GM12878 (cell line): ENCODE results near the gene SLC6A17. TPM values are rescaled to one million over a fixed set of nuclear protein-coding genes. Genes with fewer than 3 reads are reported as not detected.

Experiments
- ATAC-seq: fragments of 200-7000 bp; cut with Tn5 transposase; 3 replicates; pipeline ENCODE4 v1.9.1; 2020; ENCODE audit warnings: mild to moderate bottlenecking, moderate library complexity
- BruUV-seq: library from RNA; stranded (reverse); fragments of 400-500 nt; replicated peaks from 2 replicates; lab custom pipeline; 2021; lab: Mats Ljungman, UMichigan
- CTCF ChIA-PET: fragments of 300-600 bp; sonication (Branson Sonifier 250); formaldehyde crosslinking; extraction: SDS; loops from one replicate; lab custom pipeline; 2021; ENCODE audit warnings: inconsistent platforms; lab: Yijun Ruan, JAX
- POLR2A ChIA-PET: fragments of 350-600 bp; formaldehyde crosslinking; extraction: SDS; loops from one replicate; lab custom pipeline; 2021; ENCODE audit warnings: inconsistent platforms; lab: Charles Lee
- RAD21 ChIA-PET: fragments of 300-600 bp; sonication (Branson Sonifier 250); formaldehyde crosslinking; loops from one replicate; lab custom pipeline; 2023; ENCODE audit warnings: antibody characterized with exemption; ENCODE audit not compliant: unreplicated experiment; lab: Charles Lee
- SMC1A ChIA-PET: fragments of 300-600 bp; sonication (Branson Sonifier 250); formaldehyde crosslinking; loops from one replicate; lab custom pipeline; 2023; ENCODE audit not compliant: unreplicated experiment, uncharacterized antibody; lab: Charles Lee
- DNase-seq: peaks from one replicate; pipeline ENCODE4 v3.0.0-alpha.2; 2011; ENCODE audit warnings: low read depth, low spot score
- FAIRE-seq: peaks from 3 replicates; lab custom pipeline; 2011; peaks lifted over from hg19 to GRCh38; lab: Jason Lieb, UNC
- H2AFZ ChIP-seq: 2 replicates; pipeline ENCODE4 v1.6.0; 2011; ENCODE audit warnings: low read depth, low read length, control low read depth; ENCODE audit not compliant: control insufficient read depth
- H3K27ac ChIP-seq: 2 replicates; pipeline ENCODE4 v1.5.1; 2011; ENCODE audit warnings: control low read depth; ENCODE audit not compliant: control insufficient read depth, insufficient read depth
- H3K27me3 ChIP-seq, 2 experiments: replicated peaks in 1 of 2; 2 replicates each; pipeline versions ENCODE4 v1.6.0 to v1.6.1; 2011; ENCODE audit warnings: low read length in 1 of 2; ENCODE audit not compliant: control insufficient read depth in 2 of 2, insufficient read depth in 2 of 2
- H3K36me3 ChIP-seq, 2 experiments: 2 replicates each; pipeline ENCODE4 v1.5.1; 2011; ENCODE audit warnings: low read length in 1 of 2; ENCODE audit not compliant: control insufficient read depth in 2 of 2, insufficient read depth in 2 of 2
- H3K4me1 ChIP-seq: 2 replicates; pipeline ENCODE4 v1.6.1; 2011; ENCODE audit warnings: mild to moderate bottlenecking, low read length, moderate library complexity, mixed read lengths; ENCODE audit not compliant: control insufficient read depth, insufficient read depth
- H3K4me2 ChIP-seq: 2 replicates; pipeline ENCODE4 v1.6.0; 2011; ENCODE audit warnings: control low read depth; ENCODE audit not compliant: control insufficient read depth, insufficient read depth
- H3K4me3 ChIP-seq: fragments of 200-600 bp; sonication (generic); 2 replicates; pipeline ENCODE4 v1.5.1; 2016
- H3K79me2 ChIP-seq: 2 replicates; pipeline ENCODE4 v1.6.0; 2011; ENCODE audit warnings: low read length; ENCODE audit not compliant: control insufficient read depth, insufficient read depth
- H3K9ac ChIP-seq: 2 replicates; pipeline ENCODE4 v1.8.0; 2011; ENCODE audit warnings: low read length, control low read depth, mixed read lengths; ENCODE audit not compliant: control insufficient read depth, insufficient read depth
- H3K9me3 ChIP-seq: replicated peaks from 3 replicates; pipeline ENCODE4 v1.5.1; 2011; ENCODE audit warnings: mild to moderate bottlenecking, low read length; ENCODE audit not compliant: control insufficient read depth, insufficient read depth
- H4K20me1 ChIP-seq: 2 replicates; pipeline ENCODE4 v1.6.0; 2011; ENCODE audit not compliant: control insufficient read depth, insufficient read depth
- BCL11A ChIP-seq: IDR thresholded peaks from 2 replicates; pipeline ENCODE4 v1.6.1; 2011; ENCODE audit warnings: low read depth, low read length
- CBX3 ChIP-seq: fragments of 200-600 bp; sonication (generic); IDR thresholded peaks from 2 replicates; pipeline ENCODE4 v1.6.1; 2016; ENCODE audit warnings: low read depth, borderline replicate concordance
- CBX5 ChIP-seq: sonication (generic); IDR thresholded peaks from 2 replicates; pipeline ENCODE4 v1.6.1; 2016; ENCODE audit warnings: low read depth, moderate library complexity, mild to moderate bottlenecking, inconsistent platforms
- CHD1 ChIP-seq: IDR thresholded peaks from 2 replicates; pipeline ENCODE4 v1.6.1; 2012; ENCODE audit warnings: low read depth, low read length, improper control_type of control experiment
- E2F8 ChIP-seq: fragments of 450-650 bp; IDR thresholded peaks from 2 replicates; pipeline ENCODE4 v1.6.1; 2018; ENCODE audit warnings: mild to moderate bottlenecking, low read depth, moderate library complexity; ENCODE audit not compliant: partially characterized antibody
- IRF3 ChIP-seq: fragments of 450-650 bp; IDR thresholded peaks from 2 replicates; pipeline ENCODE4 v1.6.1; 2014; ENCODE audit warnings: mild to moderate bottlenecking
- JUNB ChIP-seq: IDR thresholded peaks from 2 replicates; pipeline ENCODE4 v1.6.1; 2016; ENCODE audit warnings: antibody characterized with exemption, mild to moderate bottlenecking
- KLF5 ChIP-seq: fragments of 450-650 bp; IDR thresholded peaks from 2 replicates; pipeline ENCODE4 v1.6.1; 2014; ENCODE audit warnings: mild to moderate bottlenecking; ENCODE audit not compliant: partially characterized antibody
- MXI1 ChIP-seq: fragments of 150-350 bp; IDR thresholded peaks from 2 replicates; pipeline ENCODE4 v1.6.1; 2011; ENCODE audit warnings: low read depth, mild to moderate bottlenecking, inconsistent platforms, low read length, improper control_type of control experiment
- PAX5 ChIP-seq: IDR thresholded peaks from 2 replicates; pipeline ENCODE4 v1.6.1; 2011; ENCODE audit warnings: low read depth, low read length, borderline replicate concordance
- PBX3 ChIP-seq: IDR thresholded peaks from 2 replicates; pipeline ENCODE4 v1.6.1; 2011; ENCODE audit warnings: mild to moderate bottlenecking, low read depth, low read length, moderate library complexity; ENCODE audit not compliant: insufficient replicate concordance
- SPI1 ChIP-seq: IDR thresholded peaks from 2 replicates; pipeline ENCODE4 v1.6.1; 2011; ENCODE audit warnings: low read depth, mild to moderate bottlenecking, low read length, moderate library complexity, borderline replicate concordance; ENCODE audit not compliant: insufficient read depth
- STAT3 ChIP-seq: IDR thresholded peaks from 2 replicates; pipeline ENCODE4 v1.6.1; 2011; ENCODE audit warnings: low read depth, low read length, improper control_type of control experiment
- USF2 ChIP-seq: IDR thresholded peaks from 2 replicates; pipeline ENCODE4 v1.6.1; 2011; ENCODE audit warnings: low read depth, low read length, improper control_type of control experiment, borderline replicate concordance
- ZNF622 ChIP-seq: fragments of 450-650 bp; IDR thresholded peaks from 2 replicates; pipeline ENCODE4 v1.6.1; 2017; ENCODE audit warnings: mild to moderate bottlenecking, inconsistent platforms
- WGBS: methylation state at CpG from one replicate; pipeline ENCODE4 v1.1.6; 2016; ENCODE audit warnings: low lambda C conversion rate; ENCODE audit not compliant: insufficient replicate concordance, insufficient coverage; ENCODE audit errors: missing lambda C conversion rate; 5-methylcytosine and 5-hydroxymethylcytosine counted together
- in situ Hi-C: fragments of 300-500 bp; cut with MboI; formaldehyde crosslinking; loops from 9 replicates; pipeline ENCODE4 v1.14.3; 2018; ENCODE audit warnings: mixed read lengths
- intact Hi-C: fragments of 100-400 bp; cut with micrococcal nuclease; formaldehyde crosslinking; loops from one replicate; pipeline ENCODE4 v1.14.2; 2022; ENCODE audit not compliant: unreplicated experiment
- polyA plus RNA-seq, 11 experiments: library from polyadenylated mRNA; depleted of rRNA in 4 of 11; unstranded in 6 of 11; stranded (reverse) in 5 of 11; fragments of >200 nt; fragmentation: Nextera tagmentation in 4 of 11; fragmentation: Illumina TruSeq in 1 of 11; extraction: Ambion mirVana in 4 of 11; extraction: Trizol in 1 of 11; gene quantifications; 1 replicate in 1 of 11; 2 replicates in 10 of 11; pipeline versions ENCODE4 v1.2.1 to v1.2.3, GENCODE V29; 2011 to 2016; ENCODE audit warnings: inconsistent platforms in 2 of 11, missing spikeins in 2 of 11, low read depth in 1 of 11
- total RNA-seq, 4 experiments: library from RNA; depleted of rRNA in 3 of 4; stranded (reverse); fragments of >200 nt in 3 of 4; fragmentation: Illumina TruSeq in 1 of 4; extraction: Trizol in 1 of 4; gene quantifications; 2 replicates each; pipeline versions ENCODE4 v1.2.1 to v1.2.3, GENCODE V29; 2013 to 2021

SLC6A17 gene
- total and polyA plus RNA-seq, 10 of the 15 experiments (the other 5 are each of a cell fraction or from before 2014, with no cell fraction given), result not detected

GRCh38 chr1:110234691-110235090 is 84.4 kb downstream of the SLC6A17 start:
- no peaks in the 10 kb centered on the region for H3K36me3 ChIP-seq
- H3K79me2 ChIP-seq, result no peaks in the 10 kb centered on the region
- TF ChIP-seq ZNF622 (no peak), STAT3 (no peak), BCL11A (no peak), MXI1 (no peak), KLF5 (no peak), SPI1 (no peak), E2F8 (no peak), CBX3 (no peak), PAX5 (no peak), CBX5 (no peak), CHD1 (no peak), USF2 (no peak), PBX3 (no peak), IRF3 (no peak), JUNB (no peak)
- POLR2A ChIA-PET, result no interaction called here
- SMC1A ChIA-PET, result no interaction called here
- intact Hi-C loops, result no loop called here
- in situ Hi-C loops, result no loop called here
- H3K27me3 ChIP-seq, result no peaks in the 10 kb centered on the region
- 49% methylated on average over 5 of the region's 5 CpGs for WGBS
- no peak overlapping the region for H3K27ac ChIP-seq
- ATAC-seq (no peak), DNase-seq (no peak), FAIRE-seq (no peak)
- no peak overlapping the region for H3K4me3 ChIP-seq
- no peak overlapping the region for H2AFZ ChIP-seq
- CTCF ChIA-PET, result interaction anchor here (1.3 to 2.0 kb wide), 2 partner anchors 27 to 261 kb away, joined by 3 to 7 read pairs; no protein-coding TSS in a partner anchor
- BruUV-seq, result no TSS peak
- H3K4me2 ChIP-seq, result no peak overlapping the region
- H3K9ac ChIP-seq, result no peak overlapping the region
- H3K9me3 ChIP-seq, result no peaks in the 10 kb centered on the region
- RAD21 ChIA-PET, result interaction anchor here (3.3 kb wide), 1 partner anchor 27 kb away, joined by 18 read pairs; no protein-coding TSS in a partner anchor
- peaks cover 21% of the 10 kb centered on the region for H3K4me1 ChIP-seq
- no peaks in the 10 kb centered on the region; the same call in 1 of the 2 replicates for H4K20me1 ChIP-seq
